ENCODE results near the gene GUCY1A2. TPM values are rescaled to one million over a fixed set of nuclear protein-coding genes. Genes with fewer than 3 reads are reported as not detected.

GUCY1A2 gene
- total RNA-seq, 1 donor from 2014 or later: 17.8 TPM

- Mint-ChIP-seq H3K36me3 (ENCODE audit: low read depth, unreplicated experiment) (no peaks in the 10 kb centered on the region), H3K27ac (ENCODE audit: unreplicated experiment) (no peak overlapping the region), H3K27me3 (ENCODE audit: low read depth, unreplicated experiment) (no peaks in the 10 kb centered on the region), H3K4me1 (ENCODE audit: low read depth, unreplicated experiment) (peaks cover 25% of the 10 kb centered on the region), H3K9me3 (ENCODE audit: unreplicated experiment) (no peaks in the 10 kb centered on the region), H3K4me3 (ENCODE audit: unreplicated experiment) (no peak overlapping the region)
- FAIRE-seq (no peak), DNase-seq (ENCODE audit: low read depth) (no peak)
- no peaks in the 10 kb centered on the region for H3K27me3 ChIP-seq (ENCODE audit: insufficient read depth, low read length)
- H4K20me1 ChIP-seq (ENCODE audit: insufficient read depth, low read length): no peaks in the 10 kb centered on the region
- H3K9me3 ChIP-seq (ENCODE audit: insufficient read depth, low read depth, low read length): no peaks in the 10 kb centered on the region
- no peak overlapping the region for H3K4me2 ChIP-seq (ENCODE audit: low read length)
- H3K27ac ChIP-seq (ENCODE audit: low read depth, low read length): no peak overlapping the region
- TF ChIP-seq CTCF (IDR thresholded peaks at IDR 0.05; ENCODE audit: insufficient read depth, low read depth, low read length) (no peak), EZH2 (IDR thresholded peaks at IDR 0.05; ENCODE audit: insufficient read depth, low read length) (no peak)
- no peak overlapping the region for H3K4me3 ChIP-seq (ENCODE audit: insufficient read depth, low read depth, low read length)
- H3K36me3 ChIP-seq (ENCODE audit: insufficient read depth, low read length): no peaks in the 10 kb centered on the region
- H3K79me2 ChIP-seq (ENCODE audit: insufficient read depth, low read length): no peaks in the 10 kb centered on the region
- H2AFZ ChIP-seq (ENCODE audit: low read depth, low read length): no peak overlapping the region
- no peak overlapping the region for H3K9ac ChIP-seq (ENCODE audit: low read length)
- H3K4me1 ChIP-seq (ENCODE audit: insufficient read depth, low read length): no peaks in the 10 kb centered on the region
These were observed 21.6 kb downstream of the GUCY1A2 start for GRCh38 chr11:106996691-106997090.

GRCh38 chr11:106990331-106990730 lies 27.9 kb downstream of the GUCY1A2 start:
- Histone ChIP-seq H3K79me2 (ENCODE audit: insufficient read depth, low read length) (no peaks in the 10 kb centered on the region), H2AFZ (ENCODE audit: low read depth, low read length) (peak overlapping the region; percentile 11), H3K4me3 (ENCODE audit: insufficient read depth, low read depth, low read length) (no peak overlapping the region), H4K20me1 (ENCODE audit: insufficient read depth, low read length) (no peaks in the 10 kb centered on the region), H3K4me1 (ENCODE audit: insufficient read depth, low read length) (peaks cover 15% of the 10 kb centered on the region), H3K4me2 (ENCODE audit: low read length) (no peak overlapping the region), H3K9ac (ENCODE audit: low read length) (no peak overlapping the region), H3K27me3 (ENCODE audit: insufficient read depth, low read length) (no peaks in the 10 kb centered on the region), H3K36me3 (ENCODE audit: insufficient read depth, low read length) (no peaks in the 10 kb centered on the region), H3K9me3 (ENCODE audit: insufficient read depth, low read depth, low read length) (no peaks in the 10 kb centered on the region), H3K27ac (ENCODE audit: low read depth, low read length) (no peak overlapping the region)
- DNase-seq (ENCODE audit: low read depth) (no peak), FAIRE-seq (no peak)
- H3K4me1 Mint-ChIP-seq (ENCODE audit: low read depth, unreplicated experiment): peaks cover 33% of the 10 kb centered on the region
- TF ChIP-seq EZH2 (IDR thresholded peaks at IDR 0.05; ENCODE audit: insufficient read depth, low read length) (no peak), CTCF (IDR thresholded peaks at IDR 0.05; ENCODE audit: insufficient read depth, low read depth, low read length) (no peak)
- no peaks in the 10 kb centered on the region for H3K9me3 Mint-ChIP-seq (ENCODE audit: unreplicated experiment)
- H3K4me3 Mint-ChIP-seq (ENCODE audit: unreplicated experiment): no peak overlapping the region
- no peaks in the 10 kb centered on the region for H3K36me3 Mint-ChIP-seq (ENCODE audit: low read depth, unreplicated experiment)
- H3K27ac Mint-ChIP-seq (ENCODE audit: unreplicated experiment): peak overlapping the region; percentile 42
- no peaks in the 10 kb centered on the region for H3K27me3 Mint-ChIP-seq (ENCODE audit: low read depth, unreplicated experiment)

- Histone ChIP-seq H3K27me3 (ENCODE audit: insufficient read depth, low read length) (no peaks in the 10 kb centered on the region), H3K4me3 (ENCODE audit: insufficient read depth, low read depth, low read length) (no peak overlapping the region), H3K79me2 (ENCODE audit: insufficient read depth, low read length) (no peaks in the 10 kb centered on the region), H2AFZ (ENCODE audit: low read depth, low read length) (no peak overlapping the region), H4K20me1 (ENCODE audit: insufficient read depth, low read length) (no peaks in the 10 kb centered on the region), H3K4me2 (ENCODE audit: low read length) (peak overlapping the region; percentile 12), H3K27ac (ENCODE audit: low read depth, low read length) (no peak overlapping the region), H3K4me1 (ENCODE audit: insufficient read depth, low read length) (peaks cover 15% of the 10 kb centered on the region), H3K9me3 (ENCODE audit: insufficient read depth, low read depth, low read length) (no peaks in the 10 kb centered on the region), H3K9ac (ENCODE audit: low read length) (no peak overlapping the region), H3K36me3 (ENCODE audit: insufficient read depth, low read length) (no peaks in the 10 kb centered on the region)
- Mint-ChIP-seq H3K36me3 (ENCODE audit: low read depth, unreplicated experiment) (no peaks in the 10 kb centered on the region), H3K4me1 (ENCODE audit: low read depth, unreplicated experiment) (peaks cover 33% of the 10 kb centered on the region), H3K9me3 (ENCODE audit: unreplicated experiment) (no peaks in the 10 kb centered on the region), H3K27ac (ENCODE audit: unreplicated experiment) (peak overlapping the region; percentile 99), H3K27me3 (ENCODE audit: low read depth, unreplicated experiment) (no peaks in the 10 kb centered on the region), H3K4me3 (ENCODE audit: unreplicated experiment) (no peak overlapping the region)
- FAIRE-seq: no peak
- TF ChIP-seq EZH2 (IDR thresholded peaks at IDR 0.05; ENCODE audit: insufficient read depth, low read length) (no peak), CTCF (IDR thresholded peaks at IDR 0.05; ENCODE audit: insufficient read depth, low read depth, low read length) (no peak)
- peak; percentile 33 for DNase-seq (ENCODE audit: low read depth)
These were observed 29.2 kb downstream of the GUCY1A2 start for GRCh38 chr11:106989078-106989455.

All from astrocyte (in vitro differentiated cells and primary cell).